Fibroblast of pulmonary artery (primary cell): Measurements from ENCODE around the gene HDAC9.

Experiments used
- DNase-seq: peaks from one replicate; pipeline ENCODE4 v3.0.0-alpha.2; 2010; ENCODE audit warnings: low read depth
- H3K4me3 ChIP-seq: replicated peaks from 2 replicates; pipeline ENCODE4 v1.5.1; 2011; ENCODE audit warnings: low read depth, mild to moderate bottlenecking, control low read depth, low read length, moderate library complexity
- TF ChIP-seq, protein P1 (sequence below): IDR thresholded peaks from 2 replicates; pipeline ENCODE4 v1.5.1; 2011; ENCODE audit warnings: mild to moderate bottlenecking, control low read depth, low read length, inconsistent platforms; ENCODE audit errors: missing control alignments

Gene HDAC9

DNA sequence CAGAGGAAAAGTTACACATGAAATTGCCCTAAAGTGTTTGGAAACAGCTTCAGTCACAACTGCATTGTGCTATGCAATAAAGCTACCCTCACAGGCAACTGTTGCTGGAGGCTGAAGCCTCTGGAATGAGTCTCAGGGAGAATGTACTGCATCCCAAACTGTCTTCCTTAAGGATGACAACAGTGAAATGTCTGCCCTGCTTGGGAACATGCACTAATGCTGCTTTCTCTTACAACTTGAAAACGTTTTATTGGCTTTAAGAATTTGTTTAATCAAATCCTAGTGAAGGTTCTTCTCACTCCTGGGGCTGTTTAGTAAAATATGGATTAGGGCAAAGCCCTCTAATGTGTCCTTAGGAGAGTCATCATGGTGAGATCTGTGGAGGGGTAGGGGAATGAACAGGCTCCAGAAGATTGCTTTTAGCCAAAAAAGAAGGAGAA lies 406.5 kb downstream of the HDAC9 start:
- TF ChIP-seq, protein P1, sequence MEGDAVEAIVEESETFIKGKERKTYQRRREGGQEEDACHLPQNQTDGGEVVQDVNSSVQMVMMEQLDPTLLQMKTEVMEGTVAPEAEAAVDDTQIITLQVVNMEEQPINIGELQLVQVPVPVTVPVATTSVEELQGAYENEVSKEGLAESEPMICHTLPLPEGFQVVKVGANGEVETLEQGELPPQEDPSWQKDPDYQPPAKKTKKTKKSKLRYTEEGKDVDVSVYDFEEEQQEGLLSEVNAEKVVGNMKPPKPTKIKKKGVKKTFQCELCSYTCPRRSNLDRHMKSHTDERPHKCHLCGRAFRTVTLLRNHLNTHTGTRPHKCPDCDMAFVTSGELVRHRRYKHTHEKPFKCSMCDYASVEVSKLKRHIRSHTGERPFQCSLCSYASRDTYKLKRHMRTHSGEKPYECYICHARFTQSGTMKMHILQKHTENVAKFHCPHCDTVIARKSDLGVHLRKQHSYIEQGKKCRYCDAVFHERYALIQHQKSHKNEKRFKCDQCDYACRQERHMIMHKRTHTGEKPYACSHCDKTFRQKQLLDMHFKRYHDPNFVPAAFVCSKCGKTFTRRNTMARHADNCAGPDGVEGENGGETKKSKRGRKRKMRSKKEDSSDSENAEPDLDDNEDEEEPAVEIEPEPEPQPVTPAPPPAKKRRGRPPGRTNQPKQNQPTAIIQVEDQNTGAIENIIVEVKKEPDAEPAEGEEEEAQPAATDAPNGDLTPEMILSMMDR = no peak
- H3K4me3 ChIP-seq = no peak overlapping the region
- no peak for DNase-seq

DNA sequence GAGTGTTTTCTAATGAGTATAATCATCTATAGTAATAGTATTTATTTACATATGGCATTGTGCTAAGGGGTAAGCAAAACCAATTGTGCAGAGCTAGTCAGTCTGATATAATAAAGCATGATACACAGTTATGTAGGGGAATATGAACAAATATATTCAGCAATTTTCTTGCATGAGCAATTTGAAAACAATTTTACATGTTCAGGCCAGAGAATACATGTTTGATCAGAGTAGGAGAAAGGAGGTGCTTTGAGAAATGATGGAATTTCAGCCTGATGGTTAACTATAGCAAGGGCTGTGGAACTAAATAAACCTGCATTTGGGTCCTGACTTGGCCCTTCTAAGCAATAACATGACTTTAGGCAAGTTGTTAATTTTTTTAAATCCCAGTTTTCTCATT lies 407.3 kb downstream of the HDAC9 start:
- no peak overlapping the region for H3K4me3 ChIP-seq
- DNase-seq = no peak
- TF ChIP-seq, protein P1 = no peak

DNA sequence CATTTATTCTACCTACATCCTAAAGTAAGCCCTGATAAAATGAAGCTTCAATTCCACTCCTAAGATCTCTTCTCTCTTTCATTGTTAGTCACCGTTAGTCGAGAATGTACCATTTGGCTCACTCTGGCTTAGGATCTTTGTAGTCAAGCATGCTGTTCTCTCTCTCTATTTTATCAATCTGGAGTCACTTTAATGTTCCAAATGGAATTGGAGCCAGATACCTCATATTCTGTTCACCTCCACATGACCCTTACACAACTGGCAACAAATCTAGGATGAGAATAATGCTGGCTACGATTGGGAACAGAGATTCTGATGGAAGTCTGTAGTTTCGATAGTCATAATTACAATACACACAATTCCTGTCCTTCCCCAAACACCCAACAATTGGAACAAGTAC lies 408.1 kb downstream of the HDAC9 start:
- no peak overlapping the region for H3K4me3 ChIP-seq
- DNase-seq = no peak
- TF ChIP-seq, protein P1 = no peak

DNA sequence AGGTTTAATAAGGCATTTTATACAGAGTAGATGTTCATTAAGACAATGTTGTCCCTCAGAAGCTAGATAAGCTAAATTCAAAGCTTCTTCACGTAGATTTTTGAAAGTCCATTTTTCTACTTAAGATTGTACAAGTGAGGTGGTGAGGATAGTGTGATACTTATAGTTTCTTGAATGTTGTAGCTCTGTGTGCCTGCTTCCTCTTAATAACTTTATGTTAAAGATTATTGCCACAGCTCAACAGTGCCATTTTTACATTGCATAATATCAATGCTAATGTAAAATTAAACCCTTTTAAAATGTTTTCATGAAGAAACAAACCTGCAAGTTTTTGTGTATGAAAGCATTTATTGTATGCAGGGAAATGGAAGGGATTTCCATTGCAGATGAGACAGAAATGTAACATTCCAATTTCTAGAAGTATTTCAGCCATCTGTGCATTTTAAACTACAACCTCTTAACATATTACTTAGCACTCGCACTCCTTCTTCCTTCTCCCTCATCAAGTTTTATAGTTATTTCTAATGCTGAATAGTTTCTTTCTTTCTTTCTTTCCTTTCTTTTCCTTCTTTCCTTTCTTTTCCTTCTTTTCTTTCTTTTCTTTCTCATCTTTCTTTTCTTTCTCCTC lies 409.9 kb downstream of the HDAC9 start:
- DNase-seq = no peak
- H3K4me3 ChIP-seq = no peak overlapping the region
- TF ChIP-seq, protein P1 = no peak

DNA sequence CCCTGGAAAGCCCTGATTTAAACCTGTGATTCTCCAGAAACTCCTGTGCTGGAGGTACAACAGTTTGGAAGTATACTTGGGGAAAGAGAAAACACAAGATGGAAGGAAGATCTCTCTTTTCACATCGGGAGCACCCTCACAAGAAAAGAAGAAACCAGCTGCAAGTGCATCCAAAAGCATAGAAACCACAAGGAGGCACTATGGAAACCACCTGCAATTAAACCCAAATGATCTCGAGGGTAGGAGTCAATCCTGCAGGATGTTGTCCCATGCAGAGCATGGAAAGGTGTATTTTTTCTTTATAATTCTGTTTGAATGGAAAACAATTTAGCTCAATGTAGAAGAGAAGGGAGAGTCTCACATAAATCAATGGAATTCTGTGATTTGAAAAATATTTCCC lies 411.4 kb downstream of the HDAC9 start:
- no peak overlapping the region for H3K4me3 ChIP-seq
- DNase-seq = no peak
- TF ChIP-seq, protein P1 = peak; percentile 10

DNA sequence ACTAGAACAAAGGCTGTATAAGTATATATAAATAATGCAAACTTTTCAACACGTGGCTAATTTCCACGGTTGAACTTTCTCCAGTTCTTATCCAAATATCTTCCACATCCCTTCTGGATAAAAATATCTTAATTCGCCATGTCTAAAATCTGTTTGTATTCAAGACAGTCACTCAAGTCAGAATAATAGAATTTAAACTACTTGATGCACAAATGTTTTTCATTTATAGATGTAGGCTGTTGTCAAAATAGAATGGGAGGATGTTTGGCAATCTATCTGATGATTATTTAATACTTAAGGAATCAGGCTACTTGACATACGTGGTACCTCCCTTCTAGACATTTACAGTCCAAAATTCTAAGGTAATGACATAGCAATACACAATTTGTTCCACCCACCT lies 417.6 kb downstream of the HDAC9 start:
- H3K4me3 ChIP-seq = no peak overlapping the region
- TF ChIP-seq, protein P1 = no peak
- no peak for DNase-seq

DNA sequence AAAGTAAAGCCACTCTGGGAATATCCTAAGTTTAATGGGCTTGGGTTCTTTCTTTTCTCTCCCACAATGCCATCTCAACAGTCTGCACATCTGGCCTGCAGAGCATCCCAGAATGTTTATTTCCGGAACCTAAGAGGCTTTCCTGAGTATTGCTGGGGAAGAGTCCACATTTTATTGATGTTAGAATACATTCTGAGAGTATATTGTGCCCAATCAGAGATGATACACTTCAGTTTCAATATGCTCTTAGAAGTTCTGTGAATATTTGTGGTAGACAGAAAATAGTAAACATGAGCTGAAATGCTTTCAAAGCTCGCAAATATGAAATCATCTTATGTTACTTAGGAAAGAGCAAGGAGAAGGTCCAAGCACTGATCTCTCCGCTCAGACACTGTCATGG lies 421.3 kb downstream of the HDAC9 start:
- DNase-seq = no peak
- TF ChIP-seq, protein P1 = no peak
- no peak overlapping the region for H3K4me3 ChIP-seq
